NOMO-1 (cell line): ENCODE data around the gene RRAGD.

ENCODE experiments used
- DNase-seq, 2 experiments: peaks; one replicate each; lab custom pipeline; 2025; ENCODE audit not compliant: unreplicated experiment in 2 of 2; lab: John Stamatoyannopoulos, UW

RRAGD gene

GRCh38 chr6:89348372-89348771 is 63.7 kb downstream of the RRAGD start:
- DNase-seq, result no peak

DNA sequence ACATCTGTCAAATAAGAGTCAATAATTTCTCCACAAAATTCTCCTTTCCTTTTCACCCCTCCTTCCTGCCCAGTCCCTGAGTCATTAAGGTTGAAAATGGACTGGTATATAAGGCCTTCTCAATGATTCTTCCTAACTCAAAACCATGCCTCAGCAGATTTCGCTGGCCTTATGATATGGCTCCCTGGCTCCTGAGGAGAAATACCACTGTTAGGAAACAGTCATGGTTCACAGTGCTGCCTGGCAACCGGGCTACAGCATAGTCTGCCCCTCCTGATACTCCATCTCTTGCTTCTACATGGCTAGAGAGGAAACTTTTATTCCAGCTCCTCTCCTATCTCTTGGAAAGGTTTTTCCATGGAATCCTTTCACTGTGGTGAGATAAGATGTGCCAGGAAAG is 64.2 kb downstream of the RRAGD start:
- no peak for DNase-seq

DNA sequence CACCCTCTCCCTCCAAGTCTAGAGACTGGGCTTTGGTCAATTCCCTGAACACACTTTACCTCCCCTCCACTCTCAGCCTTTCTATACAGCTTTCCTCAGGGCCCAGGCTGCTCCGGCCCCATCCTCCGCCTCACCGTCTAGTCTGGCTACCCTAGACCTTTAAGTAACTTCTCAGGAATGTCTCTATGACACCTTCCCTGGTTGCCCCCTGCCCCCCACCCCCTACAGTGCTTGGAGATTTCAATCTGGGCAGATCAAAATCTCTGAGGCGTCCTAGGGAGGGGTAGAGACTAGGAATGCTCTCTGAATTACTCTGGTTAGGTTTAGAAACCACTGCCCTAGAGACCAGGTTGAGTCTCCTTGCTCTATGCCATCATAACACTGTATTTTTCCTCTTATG is 65.6 kb downstream of the RRAGD start:
- no peak for DNase-seq

GRCh38 chr6:89339565-89339964 is 72.5 kb downstream of the RRAGD start:
- no peak for DNase-seq

GRCh38 chr6:89335164-89335563 is 76.9 kb downstream of the RRAGD start:
- no peak for DNase-seq

DNA sequence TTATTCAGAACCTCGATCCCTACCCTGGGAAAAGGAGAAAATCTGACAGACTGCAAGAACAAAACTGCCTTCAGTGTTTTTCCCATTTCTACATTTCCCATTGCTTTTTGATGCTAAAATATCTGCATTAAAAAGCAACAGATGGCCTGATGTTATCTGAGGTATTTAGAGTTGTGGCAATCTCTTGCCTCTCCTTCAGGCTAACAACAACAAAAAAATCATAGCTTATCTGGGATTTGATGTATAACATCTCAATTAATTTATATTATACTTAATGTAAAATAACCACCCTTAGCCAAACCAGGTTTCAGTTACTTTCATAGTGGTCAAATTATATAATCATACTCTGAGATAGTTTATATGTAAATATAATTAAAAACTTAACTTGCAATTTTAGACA is 81.2 kb downstream of the RRAGD start:
- DNase-seq, result no peak

GRCh38 chr6:89328976-89329375 is 83.1 kb downstream of the RRAGD start:
- no peak for DNase-seq

- no peak for DNase-seq
Observed at GRCh38 chr6:89324304-89324703, 87.8 kb downstream of the RRAGD start.

DNA sequence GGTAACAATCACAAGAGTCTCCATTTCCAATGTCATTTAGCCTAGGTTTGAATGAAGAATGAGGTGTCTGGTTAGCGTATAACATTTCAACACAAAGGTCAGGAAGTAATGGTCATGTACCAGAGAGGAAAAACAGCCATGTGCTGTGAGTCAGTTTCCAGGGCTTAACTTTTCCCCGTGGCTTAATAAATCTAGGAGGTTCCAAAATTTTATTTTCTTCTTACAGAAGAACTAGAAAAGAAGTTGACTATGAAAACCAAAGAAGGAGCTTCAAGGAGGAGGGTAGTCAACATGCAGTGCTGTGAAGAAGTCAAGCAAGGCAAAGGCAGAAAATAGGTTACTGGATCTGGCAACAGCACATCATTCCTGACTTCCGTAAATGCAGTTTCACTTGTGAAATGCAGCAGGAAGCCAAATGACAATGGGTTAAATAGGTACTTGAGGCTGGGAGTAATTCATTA is 88.5 kb downstream of the RRAGD start:
- DNase-seq, result peak; percentile 36 to 74

DNA sequence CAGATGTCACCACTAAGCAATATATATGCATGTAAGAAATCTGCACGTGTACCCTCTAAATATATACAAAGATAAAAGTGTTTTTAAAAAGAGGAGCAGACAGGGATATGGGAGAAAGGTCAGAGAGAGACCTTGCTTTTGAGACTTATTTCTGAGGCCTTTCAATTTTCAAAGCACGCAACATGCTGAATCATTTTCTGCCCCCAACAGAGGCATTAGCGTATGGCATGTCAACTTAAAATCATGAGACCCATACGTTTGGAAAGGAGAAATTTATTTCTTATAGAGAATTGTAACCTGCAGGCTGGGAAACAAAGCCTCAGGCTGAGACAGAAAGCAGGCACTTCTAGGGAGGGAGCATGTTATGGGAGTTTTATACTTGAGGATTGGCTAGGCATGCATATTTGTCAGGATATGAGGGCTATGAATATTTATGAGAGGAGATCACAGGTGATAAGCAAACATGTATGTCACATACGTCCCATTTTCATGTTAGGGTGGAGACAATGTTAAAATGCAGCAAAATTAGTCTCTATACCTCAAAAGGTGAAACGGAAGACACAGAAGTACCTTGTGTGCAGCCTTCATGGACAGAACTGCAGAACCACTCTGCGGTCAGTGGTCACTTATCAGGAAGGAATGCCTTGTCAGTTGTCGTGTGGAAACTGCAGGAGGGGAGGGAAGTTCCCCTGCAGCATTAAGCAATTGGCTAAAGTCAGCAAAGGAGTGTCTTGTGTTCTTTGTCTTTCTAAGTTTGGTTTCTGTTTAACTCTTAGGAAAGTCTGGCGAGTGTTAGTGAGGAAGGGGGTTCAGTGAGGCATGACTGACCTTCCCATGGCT is 90.7 kb downstream of the RRAGD start:
- DNase-seq, result peak; percentile 54 to 89

GRCh38 chr6:89320012-89320559 is 92.0 kb downstream of the RRAGD start:
- no peak for DNase-seq

GRCh38 chr6:89317067-89317466 is 95.0 kb downstream of the RRAGD start:
- no peak for DNase-seq

DNA sequence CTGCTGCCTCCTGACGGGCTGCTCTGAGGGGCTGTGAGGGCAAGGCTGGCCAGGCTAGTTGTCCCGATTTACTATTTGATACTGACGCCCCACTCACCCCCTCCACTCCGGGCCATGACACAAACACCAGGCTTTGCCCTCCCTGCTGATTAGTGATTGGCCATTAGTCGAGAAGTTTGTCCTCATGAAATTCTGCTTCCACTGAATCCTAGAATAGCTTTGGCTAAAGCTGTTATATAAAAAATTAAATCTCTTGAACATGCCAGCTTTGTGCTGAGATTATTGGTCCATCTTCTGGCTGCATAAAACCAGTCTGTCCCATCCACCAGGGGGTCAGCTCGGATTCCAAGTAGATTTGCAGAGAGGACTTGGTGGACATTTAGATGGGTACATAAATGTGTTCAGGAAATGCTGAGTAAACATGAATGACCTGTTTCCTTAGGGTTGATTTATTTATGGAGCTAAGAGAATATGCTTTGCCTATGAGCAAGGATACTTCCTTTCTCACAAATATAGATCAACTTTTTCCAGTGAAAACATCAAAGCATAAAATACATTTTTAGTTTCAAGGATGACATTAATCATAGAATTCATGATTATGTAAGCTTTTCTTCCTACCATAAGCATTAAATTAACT is 96.7 kb downstream of the RRAGD start, which contains the start of gene GABRR2:
Gene GABRR2 (minus strand): TSS at position 51 of the 637 bp plus-strand sequence. CDS start 134 bp downstream, outside the sequence.
- DNase-seq, result no peak

GRCh38 chr6:89314692-89315091 is 97.4 kb downstream of the RRAGD start:
- no peak for DNase-seq
